ENCODE results near the gene CSF1.

GRCh38 chr1:109893532-109894171 lies 17.0 kb upstream of the CSF1 start:
- TF ChIP-seq CTCF (IDR thresholded peaks at IDR 0.05 in 8 of 11, conservative IDR thresholded peaks at IDR 0.05 in 3 of 11), result no peak
- no peak for TF ChIP-seq POLR2A (IDR thresholded peaks at IDR 0.05)
- no peak for TF ChIP-seq POLR2AphosphoS5 (IDR thresholded peaks at IDR 0.05)
